WTC11 (cell line): ENCODE data around the gene PLA2G12A. TPM values are rescaled to one million over a fixed set of nuclear protein-coding genes. Genes with fewer than 3 reads are reported as not detected.
A peak's percentile ranks its signal among the peaks of the same experiment; 100 is the strongest.

Source experiments
- ATAC-seq: fragments of 200-7000 bp; cut with Tn5 transposase; 2 replicates; pipeline ENCODE4 v1.10.0; 2021; ENCODE audit warnings: mild to moderate bottlenecking, moderate library complexity
- CTCF ChIA-PET: fragments of 300-600 bp; sonication (Branson Sonifier 250); formaldehyde crosslinking; loops from one replicate; lab custom pipeline; 2021; ENCODE audit warnings: antibody characterized with exemption; lab: Charles Lee
- POLR2A ChIA-PET: fragments of 350-600 bp; sonication (Branson Sonifier 250); formaldehyde crosslinking; loops from one replicate; lab custom pipeline; 2021; ENCODE audit warnings: antibody characterized with exemption; lab: Charles Lee
- DNase-seq: peaks from one replicate; pipeline ENCODE4 v3.0.0; 2021; ENCODE audit warnings: low spot score
- H3K27ac Mint-ChIP-seq: 2 replicates; pipeline ENCODE4 v1.8.0; 2021; ENCODE audit warnings: mixed read lengths
- H3K27me3 Mint-ChIP-seq: 2 replicates; pipeline ENCODE4 v1.8.0; 2021; ENCODE audit warnings: low read depth, mild to moderate bottlenecking, moderate library complexity, mixed read lengths
- H3K36me3 Mint-ChIP-seq: 2 replicates; pipeline ENCODE4 v1.8.0; 2021; ENCODE audit warnings: mixed read lengths
- H3K4me1 Mint-ChIP-seq: 2 replicates; pipeline ENCODE4 v1.8.0; 2022; ENCODE audit warnings: mixed read lengths
- H3K4me3 Mint-ChIP-seq: 2 replicates; pipeline ENCODE4 v1.8.0; 2021; ENCODE audit warnings: mild to moderate bottlenecking, moderate library complexity, mixed read lengths
- H3K9me3 Mint-ChIP-seq: 2 replicates; pipeline ENCODE4 v1.8.0; 2021; ENCODE audit warnings: mixed read lengths
- AR ChIP-seq: fragments of 250-450 bp; sonication (Bioruptor Pico); IDR thresholded peaks from 2 replicates; pipeline ENCODE4 v1.9.0; 2021; ENCODE audit warnings: mild to moderate bottlenecking
- ATF3 ChIP-seq: sonication (generic); formaldehyde crosslinking; conservative IDR thresholded peaks from 2 replicates; pipeline ENCODE4 v1.8.1; 2022; ENCODE audit warnings: mild to moderate bottlenecking, missing genetic modification reagents
- ESRRA ChIP-seq: sonication (generic); formaldehyde crosslinking; IDR thresholded peaks from 2 replicates; pipeline ENCODE4 v1.8.1; 2022; ENCODE audit warnings: mild to moderate bottlenecking, missing genetic modification reagents, borderline replicate concordance
- FOXK1 ChIP-seq: sonication (generic); formaldehyde crosslinking; IDR thresholded peaks from 2 replicates; pipeline ENCODE4 v1.8.0; 2022; ENCODE audit warnings: mild to moderate bottlenecking, moderate library complexity, missing genetic modification reagents
- FOXP1 ChIP-seq: sonication (generic); formaldehyde crosslinking; IDR thresholded peaks from 2 replicates; pipeline ENCODE4 v1.8.0; 2022; ENCODE audit warnings: missing genetic modification reagents, mild to moderate bottlenecking, moderate library complexity, borderline replicate concordance
- HMGA2 ChIP-seq: fragments of 250-450 bp; sonication (Bioruptor Pico); IDR thresholded peaks from 2 replicates; pipeline ENCODE4 v1.4.0; 2021; ENCODE audit warnings: mild to moderate bottlenecking, moderate library complexity
- IRF2 ChIP-seq: sonication (generic); formaldehyde crosslinking; IDR thresholded peaks from 2 replicates; pipeline ENCODE4 v1.8.0; 2022; ENCODE audit warnings: low read depth, missing genetic modification reagents, borderline replicate concordance
- SP1 ChIP-seq: sonication (generic); formaldehyde crosslinking; conservative IDR thresholded peaks from 2 replicates; pipeline ENCODE4 v1.8.1; 2022; ENCODE audit warnings: missing genetic modification reagents
- TP53 ChIP-seq: sonication (generic); formaldehyde crosslinking; IDR thresholded peaks from 2 replicates; pipeline ENCODE4 v1.8.1; 2023; ENCODE audit warnings: mild to moderate bottlenecking, missing genetic modification reagents
- USF1 ChIP-seq: sonication (generic); formaldehyde crosslinking; IDR thresholded peaks from 2 replicates; pipeline ENCODE4 v1.8.0; 2022; ENCODE audit warnings: mild to moderate bottlenecking, missing genetic modification reagents
- ZBTB43 ChIP-seq: sonication (generic); formaldehyde crosslinking; IDR thresholded peaks from 2 replicates; pipeline ENCODE4 v1.8.1; 2023; ENCODE audit warnings: mild to moderate bottlenecking, missing genetic modification reagents
- ZNF232 ChIP-seq: sonication (generic); formaldehyde crosslinking; IDR thresholded peaks from 2 replicates; pipeline ENCODE4 v1.8.0; 2022; ENCODE audit warnings: mild to moderate bottlenecking, missing genetic modification reagents
- ZNF317 ChIP-seq: sonication (generic); formaldehyde crosslinking; IDR thresholded peaks from 2 replicates; pipeline ENCODE4 v1.8.1; 2023; ENCODE audit warnings: low read depth, mild to moderate bottlenecking, moderate library complexity, missing genetic modification reagents, borderline replicate concordance
- total RNA-seq: library from RNA; stranded (reverse); gene quantifications from 3 replicates; pipeline ENCODE4 v1.2.3, GENCODE V29; 2021
- TF ChIP-seq, protein P1 (sequence below): sonication (generic); formaldehyde crosslinking; IDR thresholded peaks from 2 replicates; pipeline ENCODE4 v1.8.1; 2022; ENCODE audit warnings: mild to moderate bottlenecking, moderate library complexity, missing genetic modification reagents
- TF ChIP-seq, protein P2 (sequence below): sonication (generic); formaldehyde crosslinking; IDR thresholded peaks from 2 replicates; pipeline ENCODE4 v1.8.0; 2023; ENCODE audit warnings: mild to moderate bottlenecking, missing genetic modification reagents
- TF ChIP-seq, protein P3 (sequence below): sonication (generic); formaldehyde crosslinking; IDR thresholded peaks from 2 replicates; pipeline ENCODE4 v1.8.1; 2022; ENCODE audit warnings: low read depth, mild to moderate bottlenecking, moderate library complexity, missing genetic modification reagents, borderline replicate concordance
- TF ChIP-seq, protein P4 (sequence below): fragments of 250-450 bp; sonication (Bioruptor Pico); IDR thresholded peaks from 2 replicates; pipeline ENCODE4 v1.9.0; 2021; ENCODE audit warnings: mild to moderate bottlenecking, borderline replicate concordance

Gene PLA2G12A
- total RNA-seq, 1 experiment from 2014 or later: 47.3 TPM

DNA sequence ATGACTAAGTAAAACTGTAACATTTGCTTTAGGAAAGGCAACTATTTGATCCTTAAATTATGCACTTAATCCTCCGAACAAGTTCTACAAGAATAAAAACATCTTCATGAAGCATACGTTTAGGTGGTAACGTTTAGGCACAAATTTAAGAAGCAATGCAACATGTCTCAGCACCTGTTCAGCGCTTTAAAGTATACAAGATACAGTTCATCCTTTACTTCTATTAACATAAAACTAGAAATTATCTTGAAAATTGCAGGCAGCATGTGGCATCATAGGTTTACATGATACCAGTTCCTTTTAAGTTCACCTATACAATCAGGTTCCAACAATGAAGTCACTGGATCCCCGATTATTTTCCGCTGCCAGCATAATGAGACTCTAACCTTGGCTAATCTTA is 1.5 kb downstream of the PLA2G12A start:
- Mint-ChIP-seq H3K36me3 (peaks cover 3% of the 10 kb centered on the region), H3K4me1 (peaks cover 15% of the 10 kb centered on the region), H3K4me3 (peak overlapping the region; percentile 90), H3K27ac (peak overlapping the region; percentile 41; the same call in 1 of the 2 replicates), H3K27me3 (no peaks in the 10 kb centered on the region; the same call in 1 of the 2 replicates), H3K9me3 (no peaks in the 10 kb centered on the region)
- CTCF ChIA-PET: no interaction called here
- no peak for TF ChIP-seq ATF3
- TF ChIP-seq ZNF317 (CRISPR knock-in tag): no peak
- TF ChIP-seq ZBTB43 (CRISPR knock-in tag): no peak
- TF ChIP-seq, protein P1, sequence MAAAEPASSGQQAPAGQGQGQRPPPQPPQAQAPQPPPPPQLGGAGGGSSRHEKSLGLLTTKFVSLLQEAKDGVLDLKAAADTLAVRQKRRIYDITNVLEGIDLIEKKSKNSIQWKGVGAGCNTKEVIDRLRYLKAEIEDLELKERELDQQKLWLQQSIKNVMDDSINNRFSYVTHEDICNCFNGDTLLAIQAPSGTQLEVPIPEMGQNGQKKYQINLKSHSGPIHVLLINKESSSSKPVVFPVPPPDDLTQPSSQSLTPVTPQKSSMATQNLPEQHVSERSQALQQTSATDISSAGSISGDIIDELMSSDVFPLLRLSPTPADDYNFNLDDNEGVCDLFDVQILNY: no peak
- TF ChIP-seq IRF2 (CRISPR knock-in tag): no peak
- TF ChIP-seq ZNF232 (CRISPR knock-in tag): no peak
- POLR2A ChIA-PET: interaction anchor here (1.3 kb wide), 1 partner anchor 26 kb away, joined by 3 read pairs; the partner anchor contains the start of gene CASP6
- no peak for ATAC-seq
- no peak for DNase-seq

DNA sequence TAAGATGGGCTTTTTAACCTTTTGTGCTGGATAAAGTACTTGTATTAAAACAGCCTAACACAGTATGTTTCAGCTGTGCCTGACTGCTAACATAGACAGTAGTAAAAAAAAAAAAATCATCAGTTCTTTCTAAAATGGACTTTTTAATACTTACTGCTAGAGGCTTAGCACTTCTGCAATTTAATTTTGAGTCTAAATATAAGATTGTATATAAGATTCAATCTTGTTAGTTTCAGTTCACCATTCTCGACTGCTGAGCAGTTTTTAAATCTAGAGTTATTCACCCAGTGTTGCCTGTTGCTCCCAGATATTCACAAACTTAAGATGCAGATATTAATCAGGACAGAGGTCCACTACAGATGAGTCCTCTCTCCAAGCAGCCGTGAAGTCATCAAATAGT is 6.8 kb downstream of the PLA2G12A start:
- H3K27ac Mint-ChIP-seq: no peak overlapping the region
- no peak for ATAC-seq
- POLR2A ChIA-PET: no interaction called here
- H3K36me3 Mint-ChIP-seq: peaks cover 12% of the 10 kb centered on the region
- DNase-seq: no peak
- H3K4me1 Mint-ChIP-seq: peaks cover 7% of the 10 kb centered on the region
- no peak overlapping the region for H3K4me3 Mint-ChIP-seq
- peaks cover 8% of the 10 kb centered on the region for H3K9me3 Mint-ChIP-seq
- TF ChIP-seq FOXP1 (no peak), SP1 (CRISPR knock-in tag) (no peak), USF1 (CRISPR knock-in tag) (no peak), HMGA2 (no peak), TP53 (no peak), AR (CRISPR knock-in tag) (no peak), FOXK1 (CRISPR knock-in tag) (no peak), ESRRA (CRISPR knock-in tag) (no peak)
- TF ChIP-seq, protein P2, sequence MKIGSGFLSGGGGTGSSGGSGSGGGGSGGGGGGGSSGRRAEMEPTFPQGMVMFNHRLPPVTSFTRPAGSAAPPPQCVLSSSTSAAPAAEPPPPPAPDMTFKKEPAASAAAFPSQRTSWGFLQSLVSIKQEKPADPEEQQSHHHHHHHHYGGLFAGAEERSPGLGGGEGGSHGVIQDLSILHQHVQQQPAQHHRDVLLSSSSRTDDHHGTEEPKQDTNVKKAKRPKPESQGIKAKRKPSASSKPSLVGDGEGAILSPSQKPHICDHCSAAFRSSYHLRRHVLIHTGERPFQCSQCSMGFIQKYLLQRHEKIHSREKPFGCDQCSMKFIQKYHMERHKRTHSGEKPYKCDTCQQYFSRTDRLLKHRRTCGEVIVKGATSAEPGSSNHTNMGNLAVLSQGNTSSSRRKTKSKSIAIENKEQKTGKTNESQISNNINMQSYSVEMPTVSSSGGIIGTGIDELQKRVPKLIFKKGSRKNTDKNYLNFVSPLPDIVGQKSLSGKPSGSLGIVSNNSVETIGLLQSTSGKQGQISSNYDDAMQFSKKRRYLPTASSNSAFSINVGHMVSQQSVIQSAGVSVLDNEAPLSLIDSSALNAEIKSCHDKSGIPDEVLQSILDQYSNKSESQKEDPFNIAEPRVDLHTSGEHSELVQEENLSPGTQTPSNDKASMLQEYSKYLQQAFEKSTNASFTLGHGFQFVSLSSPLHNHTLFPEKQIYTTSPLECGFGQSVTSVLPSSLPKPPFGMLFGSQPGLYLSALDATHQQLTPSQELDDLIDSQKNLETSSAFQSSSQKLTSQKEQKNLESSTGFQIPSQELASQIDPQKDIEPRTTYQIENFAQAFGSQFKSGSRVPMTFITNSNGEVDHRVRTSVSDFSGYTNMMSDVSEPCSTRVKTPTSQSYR (CRISPR knock-in tag): no peak
- TF ChIP-seq, protein P3, sequence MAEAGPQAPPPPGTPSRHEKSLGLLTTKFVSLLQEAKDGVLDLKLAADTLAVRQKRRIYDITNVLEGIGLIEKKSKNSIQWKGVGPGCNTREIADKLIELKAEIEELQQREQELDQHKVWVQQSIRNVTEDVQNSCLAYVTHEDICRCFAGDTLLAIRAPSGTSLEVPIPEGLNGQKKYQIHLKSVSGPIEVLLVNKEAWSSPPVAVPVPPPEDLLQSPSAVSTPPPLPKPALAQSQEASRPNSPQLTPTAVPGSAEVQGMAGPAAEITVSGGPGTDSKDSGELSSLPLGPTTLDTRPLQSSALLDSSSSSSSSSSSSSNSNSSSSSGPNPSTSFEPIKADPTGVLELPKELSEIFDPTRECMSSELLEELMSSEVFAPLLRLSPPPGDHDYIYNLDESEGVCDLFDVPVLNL (CRISPR knock-in tag): no peak
- TF ChIP-seq, protein P4, sequence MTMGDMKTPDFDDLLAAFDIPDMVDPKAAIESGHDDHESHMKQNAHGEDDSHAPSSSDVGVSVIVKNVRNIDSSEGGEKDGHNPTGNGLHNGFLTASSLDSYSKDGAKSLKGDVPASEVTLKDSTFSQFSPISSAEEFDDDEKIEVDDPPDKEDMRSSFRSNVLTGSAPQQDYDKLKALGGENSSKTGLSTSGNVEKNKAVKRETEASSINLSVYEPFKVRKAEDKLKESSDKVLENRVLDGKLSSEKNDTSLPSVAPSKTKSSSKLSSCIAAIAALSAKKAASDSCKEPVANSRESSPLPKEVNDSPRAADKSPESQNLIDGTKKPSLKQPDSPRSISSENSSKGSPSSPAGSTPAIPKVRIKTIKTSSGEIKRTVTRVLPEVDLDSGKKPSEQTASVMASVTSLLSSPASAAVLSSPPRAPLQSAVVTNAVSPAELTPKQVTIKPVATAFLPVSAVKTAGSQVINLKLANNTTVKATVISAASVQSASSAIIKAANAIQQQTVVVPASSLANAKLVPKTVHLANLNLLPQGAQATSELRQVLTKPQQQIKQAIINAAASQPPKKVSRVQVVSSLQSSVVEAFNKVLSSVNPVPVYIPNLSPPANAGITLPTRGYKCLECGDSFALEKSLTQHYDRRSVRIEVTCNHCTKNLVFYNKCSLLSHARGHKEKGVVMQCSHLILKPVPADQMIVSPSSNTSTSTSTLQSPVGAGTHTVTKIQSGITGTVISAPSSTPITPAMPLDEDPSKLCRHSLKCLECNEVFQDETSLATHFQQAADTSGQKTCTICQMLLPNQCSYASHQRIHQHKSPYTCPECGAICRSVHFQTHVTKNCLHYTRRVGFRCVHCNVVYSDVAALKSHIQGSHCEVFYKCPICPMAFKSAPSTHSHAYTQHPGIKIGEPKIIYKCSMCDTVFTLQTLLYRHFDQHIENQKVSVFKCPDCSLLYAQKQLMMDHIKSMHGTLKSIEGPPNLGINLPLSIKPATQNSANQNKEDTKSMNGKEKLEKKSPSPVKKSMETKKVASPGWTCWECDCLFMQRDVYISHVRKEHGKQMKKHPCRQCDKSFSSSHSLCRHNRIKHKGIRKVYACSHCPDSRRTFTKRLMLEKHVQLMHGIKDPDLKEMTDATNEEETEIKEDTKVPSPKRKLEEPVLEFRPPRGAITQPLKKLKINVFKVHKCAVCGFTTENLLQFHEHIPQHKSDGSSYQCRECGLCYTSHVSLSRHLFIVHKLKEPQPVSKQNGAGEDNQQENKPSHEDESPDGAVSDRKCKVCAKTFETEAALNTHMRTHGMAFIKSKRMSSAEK (CRISPR knock-in tag): no peak
- CTCF ChIA-PET: no interaction called here
- H3K27me3 Mint-ChIP-seq: no peaks in the 10 kb centered on the region
